Left kidney (tissue), 2 donors: ENCODE data around the gene CDK10. TPM values are rescaled to one million over a fixed set of nuclear protein-coding genes. Genes with fewer than 3 reads are reported as not detected.
"Not testable (repeated sequence)": the region's sequence is repeated elsewhere in the genome, so short reads cannot be mapped to it uniquely, and the experiment has no call there.

Source experiments
- DNase-seq: peaks from one replicate; pipeline ENCODE4 v3.0.0-alpha.2; 2013
- polyA plus RNA-seq: library from polyadenylated mRNA; unstranded; fragments of 120-200 nt; gene quantifications from one replicate; pipeline ENCODE4 v1.2.1, GENCODE V29; 2013; ENCODE audit not compliant: insufficient read length

CDK10 gene
- polyA plus RNA-seq, 1 donor = 122 TPM

DNA sequence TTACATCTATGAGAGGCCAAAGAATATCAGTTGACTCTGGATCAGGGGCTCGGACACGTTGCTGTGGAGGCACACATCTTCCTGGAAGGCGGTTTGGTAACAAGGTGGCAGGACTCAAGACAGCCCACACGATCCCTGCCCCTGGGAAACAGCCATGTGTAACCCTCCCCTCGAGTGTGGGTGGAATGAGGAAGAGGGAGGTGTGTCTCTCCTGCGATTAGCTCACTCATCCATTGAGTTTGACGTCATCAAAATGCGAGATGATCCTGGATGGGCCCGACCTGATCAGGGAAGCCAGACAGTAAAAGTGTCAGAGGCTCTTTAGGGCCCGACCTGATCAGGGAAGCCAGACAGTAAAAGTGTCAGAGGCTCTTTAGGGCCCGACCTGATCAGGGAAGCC is 22.3 kb upstream of the CDK10 start:
- DNase-seq = not testable (repeated sequence)

GRCh38 chr16:89667000-89667399 is 19.5 kb upstream of the CDK10 start:
- DNase-seq = not testable (repeated sequence)

- no peak for DNase-seq
Observed at GRCh38 chr16:89667633-89668032, 18.9 kb upstream of the CDK10 start.

GRCh38 chr16:89668790-89669158 is 17.7 kb upstream of the CDK10 start:
- DNase-seq = no peak

DNA sequence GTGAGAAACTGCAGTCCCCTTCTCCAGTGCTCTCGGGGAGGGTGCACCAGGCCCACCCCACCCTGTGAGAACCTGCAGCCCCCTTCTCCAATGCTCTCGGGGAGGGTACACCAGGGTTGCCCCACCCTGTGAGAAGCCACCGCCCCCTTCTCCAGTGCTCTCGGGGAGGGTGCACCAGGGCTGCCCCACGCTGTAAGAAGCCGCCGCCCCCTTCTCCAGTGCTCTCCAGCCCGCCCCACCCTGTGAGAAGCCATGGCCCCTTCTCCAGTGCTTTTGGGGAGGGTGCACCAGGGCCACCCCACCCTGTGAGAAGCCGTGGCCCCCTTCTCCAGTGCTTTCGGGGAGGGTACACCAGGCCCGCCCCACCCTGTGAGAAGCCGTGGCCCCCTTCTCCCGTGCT is 16.7 kb upstream of the CDK10 start:
- no peak for DNase-seq

DNA sequence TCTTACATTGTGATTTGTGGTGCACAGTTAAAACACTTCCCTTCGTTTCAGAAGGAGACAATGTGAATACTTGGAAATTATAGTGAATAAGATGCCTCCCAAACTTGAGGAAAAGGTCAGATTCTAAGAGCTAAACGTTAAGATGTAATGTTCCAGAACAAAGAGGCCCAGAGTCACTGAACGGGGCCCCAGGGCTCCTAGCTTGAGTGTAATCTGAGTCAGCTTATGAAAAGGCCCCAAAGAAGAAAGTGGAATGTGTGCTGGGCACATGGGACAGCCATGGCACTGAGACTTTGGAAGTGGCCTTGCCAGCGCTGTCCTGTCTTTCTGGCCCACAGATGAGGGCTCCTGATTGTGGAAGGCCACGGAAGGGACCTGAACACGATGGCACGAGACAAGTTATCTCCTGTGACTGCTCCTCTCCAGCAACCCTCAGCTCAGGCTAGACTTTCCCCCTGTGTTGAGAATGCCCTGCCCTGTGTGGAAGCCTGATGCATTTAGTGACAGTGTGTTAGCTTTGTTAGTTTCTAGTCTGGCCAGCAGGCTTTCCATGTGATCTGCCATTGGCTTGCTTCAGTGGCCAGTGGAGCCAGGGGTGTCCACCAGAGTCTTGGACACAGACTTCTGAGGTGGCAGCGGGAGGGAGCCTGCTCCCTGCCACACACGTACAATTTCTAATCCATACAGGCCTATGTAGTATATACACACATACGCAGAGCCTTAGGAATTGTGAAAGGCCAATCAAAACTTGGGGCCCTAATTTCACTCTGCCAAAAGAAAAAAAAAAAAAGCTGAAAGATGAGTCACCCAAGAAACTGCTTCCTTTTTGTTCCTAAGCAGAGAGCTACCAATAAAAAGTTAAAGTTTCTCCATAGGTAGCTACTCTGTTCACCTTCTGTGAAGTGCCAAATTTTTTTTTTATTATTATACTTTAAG is 15.7 kb upstream of the CDK10 start:
- DNase-seq = no peak

- not testable (repeated sequence) for DNase-seq
Observed at GRCh38 chr16:89671565-89671964, 14.9 kb upstream of the CDK10 start.

- DNase-seq = no peak
Observed at GRCh38 chr16:89672177-89672941, 14.1 kb upstream of the CDK10 start.

DNA sequence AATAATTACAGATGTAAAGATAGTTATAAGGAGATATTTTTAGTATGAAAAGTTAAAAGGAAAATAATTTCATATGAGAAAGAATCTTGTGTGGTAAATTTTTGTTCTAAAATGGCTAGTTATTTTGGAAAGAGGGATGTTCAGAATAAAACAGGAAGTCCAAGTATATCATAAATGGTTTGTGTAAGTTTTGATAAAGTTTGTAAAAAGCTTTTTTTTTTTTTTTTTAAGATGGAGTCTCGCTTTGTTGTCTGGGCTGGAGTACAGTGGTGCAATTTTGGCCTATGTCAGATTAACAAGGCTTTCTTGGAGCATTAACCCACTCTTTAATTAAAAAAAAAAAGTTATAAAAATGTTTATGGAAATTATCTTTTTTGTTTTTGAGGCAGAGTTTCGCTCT is 8.2 kb upstream of the CDK10 start:
- DNase-seq = no peak

GRCh38 chr16:89685916-89686315 is 573 bp upstream of the CDK10 start:
- no peak for DNase-seq

- peak; percentile 47 for DNase-seq
Observed at GRCh38 chr16:89687092-89687940, 827 bp downstream of the CDK10 start.

DNA sequence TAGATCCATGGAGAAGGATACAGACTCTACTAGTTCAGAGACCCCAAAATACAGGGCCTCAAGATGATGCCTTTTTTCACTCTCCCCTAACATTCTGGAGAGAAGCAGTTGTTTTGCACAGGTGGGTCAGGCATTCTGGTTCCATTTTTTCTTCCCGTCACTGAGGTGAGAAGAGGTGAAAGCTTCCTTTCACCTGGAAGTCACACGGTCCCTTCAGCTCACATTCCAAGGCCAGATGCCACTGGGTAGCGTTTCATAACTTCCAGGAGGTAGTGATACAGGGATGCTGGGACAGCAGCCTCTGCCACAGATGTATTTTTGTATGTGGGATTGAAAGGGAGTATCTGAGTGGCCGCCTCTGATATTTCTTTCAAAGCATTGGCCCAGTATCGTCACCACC is 1.9 kb downstream of the CDK10 start:
- DNase-seq = no peak

- DNase-seq = no peak
Observed at GRCh38 chr16:89689142-89689541, 2.7 kb downstream of the CDK10 start.

DNA sequence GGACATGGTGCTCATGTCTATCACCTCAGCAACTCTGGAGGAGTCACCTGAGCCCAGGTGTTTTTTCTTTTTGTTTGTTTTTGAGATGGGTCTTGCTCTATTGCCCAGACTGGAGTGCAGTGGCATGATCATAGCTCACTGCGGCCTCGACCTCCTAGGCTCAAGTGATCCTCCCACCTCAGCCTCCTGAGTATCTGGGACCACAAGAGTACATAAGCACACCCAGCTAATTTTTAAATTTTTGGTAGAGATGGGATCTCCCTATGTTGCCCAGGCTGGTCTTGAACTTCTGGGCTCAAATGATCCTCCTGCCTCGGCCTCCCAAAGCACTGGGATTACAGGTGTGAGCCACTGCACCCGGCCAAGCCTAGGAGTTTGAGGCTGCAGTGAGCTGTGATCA is 3.1 kb downstream of the CDK10 start:
- DNase-seq = not testable (repeated sequence)

- no peak for DNase-seq
Observed at GRCh38 chr16:89690392-89690901, 4.0 kb downstream of the CDK10 start.

DNA sequence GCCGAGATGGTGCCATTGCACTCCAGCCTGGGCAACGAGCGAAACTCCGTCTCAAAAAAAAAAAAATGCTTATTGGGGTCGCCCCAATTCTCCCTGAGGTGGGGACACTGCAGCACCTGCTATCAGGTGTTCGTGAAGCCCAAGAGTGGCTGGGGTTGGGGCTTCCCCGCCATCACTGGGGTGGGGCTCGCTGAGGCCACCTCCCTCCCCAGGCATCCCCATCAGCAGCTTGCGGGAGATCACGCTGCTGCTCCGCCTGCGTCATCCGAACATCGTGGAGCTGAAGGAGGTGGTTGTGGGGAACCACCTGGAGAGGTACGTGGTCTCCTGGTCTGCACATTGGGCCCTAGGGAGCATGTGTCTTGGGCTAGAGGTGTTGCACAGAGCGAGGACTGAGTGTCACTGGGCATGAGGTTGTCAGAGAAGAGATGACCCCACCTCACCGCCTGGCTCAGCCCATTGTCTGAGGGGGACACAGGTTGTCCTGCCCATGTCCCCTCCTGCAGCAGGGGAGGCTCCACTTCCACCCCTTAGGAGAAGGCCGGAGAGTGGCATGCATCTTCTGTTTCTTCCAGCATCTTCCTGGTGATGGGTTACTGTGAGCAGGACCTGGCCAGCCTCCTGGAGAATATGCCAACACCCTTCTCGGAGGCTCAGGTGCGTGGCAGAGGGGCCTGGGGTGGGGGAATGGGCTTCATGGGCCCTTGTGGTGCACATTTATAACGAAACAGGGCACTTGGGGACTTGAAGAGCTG is 4.9 kb downstream of the CDK10 start:
- DNase-seq = no peak

GRCh38 chr16:89691986-89692569 is 5.6 kb downstream of the CDK10 start:
- no peak for DNase-seq

GRCh38 chr16:89693289-89693731 is 6.8 kb downstream of the CDK10 start:
- DNase-seq = no peak

GRCh38 chr16:89693931-89694783 is 7.7 kb downstream of the CDK10 start:
- DNase-seq = no peak

- not testable (repeated sequence) for DNase-seq
Observed at GRCh38 chr16:89694784-89695085, 8.2 kb downstream of the CDK10 start.
